Fibroblast of pulmonary artery (primary cell): ENCODE data around the gene TSR2.

ENCODE experiments used
- DNase-seq: peaks from one replicate; pipeline ENCODE4 v3.0.0-alpha.2; 2010; ENCODE audit warnings: low read depth
- H3K4me3 ChIP-seq: replicated peaks from 2 replicates; pipeline ENCODE4 v1.5.1; 2011; ENCODE audit warnings: low read depth, mild to moderate bottlenecking, control low read depth, low read length, moderate library complexity
- TF ChIP-seq, protein P1 (sequence below): IDR thresholded peaks from 2 replicates; pipeline ENCODE4 v1.5.1; 2011; ENCODE audit warnings: mild to moderate bottlenecking, control low read depth, low read length, inconsistent platforms; ENCODE audit errors: missing control alignments

TSR2 gene

DNA sequence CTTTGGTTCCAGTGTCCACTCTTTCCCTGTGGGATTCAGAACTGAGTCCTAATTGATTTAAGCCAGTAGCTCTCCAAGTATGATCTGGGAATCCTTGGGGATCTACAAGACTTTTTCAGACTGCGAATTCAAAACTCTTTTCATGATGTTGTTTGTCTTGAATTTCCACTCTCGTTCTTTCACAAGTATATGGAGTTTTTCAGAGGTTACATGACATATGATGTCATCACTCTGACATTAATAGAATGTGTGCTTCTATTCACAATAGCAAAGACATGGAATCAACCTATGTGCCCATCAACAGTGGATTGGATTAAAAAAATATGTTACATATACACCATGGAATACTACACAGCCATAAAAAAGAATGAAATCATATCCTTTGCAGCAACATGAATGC lies 23.2 kb upstream of the TSR2 start:
- TF ChIP-seq, protein P1, sequence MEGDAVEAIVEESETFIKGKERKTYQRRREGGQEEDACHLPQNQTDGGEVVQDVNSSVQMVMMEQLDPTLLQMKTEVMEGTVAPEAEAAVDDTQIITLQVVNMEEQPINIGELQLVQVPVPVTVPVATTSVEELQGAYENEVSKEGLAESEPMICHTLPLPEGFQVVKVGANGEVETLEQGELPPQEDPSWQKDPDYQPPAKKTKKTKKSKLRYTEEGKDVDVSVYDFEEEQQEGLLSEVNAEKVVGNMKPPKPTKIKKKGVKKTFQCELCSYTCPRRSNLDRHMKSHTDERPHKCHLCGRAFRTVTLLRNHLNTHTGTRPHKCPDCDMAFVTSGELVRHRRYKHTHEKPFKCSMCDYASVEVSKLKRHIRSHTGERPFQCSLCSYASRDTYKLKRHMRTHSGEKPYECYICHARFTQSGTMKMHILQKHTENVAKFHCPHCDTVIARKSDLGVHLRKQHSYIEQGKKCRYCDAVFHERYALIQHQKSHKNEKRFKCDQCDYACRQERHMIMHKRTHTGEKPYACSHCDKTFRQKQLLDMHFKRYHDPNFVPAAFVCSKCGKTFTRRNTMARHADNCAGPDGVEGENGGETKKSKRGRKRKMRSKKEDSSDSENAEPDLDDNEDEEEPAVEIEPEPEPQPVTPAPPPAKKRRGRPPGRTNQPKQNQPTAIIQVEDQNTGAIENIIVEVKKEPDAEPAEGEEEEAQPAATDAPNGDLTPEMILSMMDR = no peak
- H3K4me3 ChIP-seq = no peak overlapping the region
- DNase-seq = no peak

DNA sequence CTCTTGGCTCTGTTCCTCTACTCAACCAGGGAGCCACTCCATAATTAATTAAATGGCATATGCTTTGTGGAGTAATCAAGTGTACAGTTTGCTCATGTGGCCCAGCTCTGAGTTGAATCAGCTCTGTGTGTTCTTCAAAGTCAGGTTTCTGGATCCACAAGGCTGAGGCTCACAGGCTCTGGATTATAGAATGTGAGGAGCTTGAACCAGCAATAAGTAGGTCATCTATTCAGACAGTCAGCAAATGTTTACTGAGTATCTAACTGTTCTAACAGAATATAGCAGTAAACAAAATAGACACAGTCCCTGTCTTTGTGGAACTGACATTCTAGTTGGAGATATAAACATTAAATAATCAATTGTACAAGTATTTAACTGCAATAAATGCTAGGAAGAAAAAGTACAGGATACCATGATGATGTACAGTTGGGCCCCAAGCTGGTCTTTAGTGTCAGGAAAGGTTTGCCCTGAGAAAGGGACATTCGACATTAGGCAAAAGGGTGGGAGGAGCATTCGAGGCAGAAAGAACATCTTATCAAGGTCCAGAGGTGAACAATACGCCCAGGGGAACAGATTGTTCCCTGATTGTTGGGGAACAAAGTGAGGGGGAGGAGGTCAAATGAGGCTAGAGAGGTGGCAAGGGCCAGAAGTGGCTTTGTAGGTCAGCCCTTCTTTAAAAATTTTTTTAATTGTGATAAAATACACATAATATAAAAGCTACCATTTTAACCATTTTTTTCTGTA lies 20.5 kb upstream of the TSR2 start:
- TF ChIP-seq, protein P1 = no peak
- no peak overlapping the region for H3K4me3 ChIP-seq
- no peak for DNase-seq

DNA sequence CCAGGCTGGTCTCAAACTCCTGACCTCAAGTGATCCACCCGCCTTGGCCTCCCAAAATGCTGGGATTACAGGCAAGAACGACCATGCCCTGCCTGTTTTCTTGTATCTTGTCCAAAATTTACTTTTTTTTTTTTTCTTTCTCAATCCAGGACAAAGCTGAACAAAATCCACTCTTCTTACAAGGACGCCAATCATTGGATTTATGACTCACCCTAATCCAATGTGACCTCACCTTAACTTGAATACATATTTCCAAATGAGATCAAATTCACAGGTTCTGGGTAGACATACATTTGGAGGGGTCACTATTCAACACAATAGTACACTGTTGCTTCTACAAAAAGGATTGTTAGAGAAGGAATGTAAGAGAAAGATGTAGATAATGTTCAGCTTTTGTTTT lies 18.0 kb upstream of the TSR2 start:
- TF ChIP-seq, protein P1 = no peak
- no peak overlapping the region for H3K4me3 ChIP-seq
- DNase-seq = no peak

DNA sequence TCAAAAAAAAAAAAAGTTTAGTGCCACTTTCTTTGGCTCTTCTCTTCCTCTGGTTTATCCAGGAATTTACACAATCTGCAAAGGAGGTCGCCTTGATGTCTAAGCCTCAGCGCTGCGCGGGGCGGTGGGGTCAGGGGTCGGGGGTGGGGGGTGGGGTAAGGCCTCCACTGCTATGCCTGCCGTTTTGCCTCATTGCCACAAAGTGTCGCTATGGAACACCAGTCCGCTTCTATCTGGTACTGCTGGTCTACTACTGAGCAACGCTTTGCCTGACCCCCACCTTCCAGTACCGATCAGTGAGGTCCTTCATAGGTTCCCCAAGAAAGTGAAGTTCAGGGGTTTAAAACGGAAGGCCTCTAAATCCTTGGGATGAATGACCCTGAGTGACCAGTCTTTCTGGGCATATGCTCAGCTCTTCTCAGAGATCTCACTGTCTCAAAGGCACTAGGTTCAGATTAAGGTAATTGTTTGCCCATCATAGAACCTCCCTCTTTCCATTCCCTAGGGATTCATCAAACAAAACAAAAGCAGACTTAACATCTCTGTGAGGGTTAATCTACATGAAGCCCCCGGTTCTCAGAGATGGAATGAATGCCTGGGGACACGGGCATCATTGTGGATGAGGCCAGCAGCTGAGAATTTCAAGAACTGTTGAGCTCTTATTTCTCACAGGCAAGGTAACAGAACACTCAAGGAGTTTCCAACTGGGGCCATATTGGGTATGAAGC lies 16.9 kb upstream of the TSR2 start:
- H3K4me3 ChIP-seq = no peak overlapping the region
- TF ChIP-seq, protein P1 = no peak
- peak; percentile 10 for DNase-seq

DNA sequence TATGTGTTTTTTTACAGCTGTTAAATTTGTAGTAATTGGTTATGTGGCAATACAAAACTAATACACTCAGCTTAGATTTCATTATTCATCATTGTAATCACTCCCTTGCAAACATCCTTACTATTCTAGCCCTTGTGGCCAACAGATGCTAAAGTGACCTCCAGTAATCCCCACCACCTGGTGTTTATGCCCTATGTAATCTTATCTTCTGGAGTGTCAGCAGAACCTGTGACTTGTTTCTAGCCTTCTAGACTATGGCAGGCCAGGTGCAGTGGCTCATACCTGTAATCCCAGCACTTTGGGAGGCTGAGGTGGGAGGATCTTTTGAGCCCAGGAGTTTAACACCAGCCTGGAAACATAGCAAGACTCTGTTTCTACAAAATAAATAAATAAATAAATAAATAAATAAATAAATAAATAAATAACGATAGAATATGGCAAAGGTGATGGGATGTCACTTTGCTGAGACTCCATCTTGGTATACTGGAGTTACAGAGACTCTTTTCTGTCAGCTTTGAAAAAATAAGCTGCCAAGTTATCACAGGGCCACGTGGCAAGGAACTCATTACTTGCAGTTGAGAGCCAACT lies 12.3 kb upstream of the TSR2 start:
- TF ChIP-seq, protein P1 = no peak
- H3K4me3 ChIP-seq = no peak overlapping the region
- DNase-seq = no peak

GRCh38 chrX:54430519-54430918 lies 9.7 kb upstream of the TSR2 start:
- TF ChIP-seq, protein P1 = no peak
- no peak for DNase-seq
- H3K4me3 ChIP-seq = no peak overlapping the region
